CD4-positive, alpha-beta T cell treated with Interleukin-10 for 1 hour (primary cell): ENCODE measurements around the gene VSX2.
A peak's percentile ranks its signal among the peaks of the same experiment; 100 is the strongest.

Source experiments
- DNase-seq: peaks from one replicate; pipeline ENCODE4 v3.0.0-alpha.2; 2020

VSX2 gene

DNA sequence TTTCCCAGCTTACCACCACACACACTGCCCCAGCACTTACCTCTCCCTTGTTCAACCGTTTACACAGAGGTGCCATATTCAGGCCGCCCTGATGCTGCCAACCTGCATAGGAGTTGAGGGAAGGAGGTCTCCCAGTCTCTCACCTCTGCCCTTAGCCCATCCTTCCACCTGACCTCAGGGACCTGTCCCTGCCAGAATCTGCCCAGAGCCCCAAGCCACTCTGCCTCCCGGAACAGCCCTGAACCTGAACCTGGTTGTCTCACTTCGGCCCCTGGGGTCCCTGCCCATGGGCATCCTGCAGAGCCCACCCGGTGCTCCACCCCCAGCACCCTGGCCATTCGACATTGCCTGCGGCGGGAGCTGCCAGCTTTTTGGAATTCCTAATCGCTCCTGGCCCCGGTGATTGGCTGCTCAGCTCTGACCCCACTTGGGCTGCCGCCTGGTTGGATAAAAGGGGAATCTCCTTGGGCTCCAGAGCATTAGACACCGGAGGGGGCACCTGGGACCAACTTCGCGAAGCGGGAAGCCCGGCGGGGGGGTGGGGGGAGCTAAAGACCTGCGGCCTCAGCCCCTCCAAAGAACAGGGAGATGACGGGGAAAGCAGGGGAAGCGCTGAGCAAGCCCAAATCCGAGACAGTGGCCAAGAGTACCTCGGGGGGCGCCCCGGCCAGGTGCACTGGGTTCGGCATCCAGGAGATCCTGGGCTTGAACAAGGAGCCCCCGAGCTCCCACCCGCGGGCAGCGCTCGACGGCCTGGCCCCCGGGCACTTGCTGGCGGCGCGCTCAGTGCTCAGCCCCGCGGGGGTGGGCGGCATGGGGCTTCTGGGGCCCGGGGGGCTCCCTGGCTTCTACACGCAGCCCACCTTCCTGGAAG is at the start of gene VSX2:
Gene VSX2, plus strand, starts transcription at position 476 of the 874 bp plus-strand sequence. Its CDS starts 113 bp downstream, at position 589.
- no peak for DNase-seq

DNA sequence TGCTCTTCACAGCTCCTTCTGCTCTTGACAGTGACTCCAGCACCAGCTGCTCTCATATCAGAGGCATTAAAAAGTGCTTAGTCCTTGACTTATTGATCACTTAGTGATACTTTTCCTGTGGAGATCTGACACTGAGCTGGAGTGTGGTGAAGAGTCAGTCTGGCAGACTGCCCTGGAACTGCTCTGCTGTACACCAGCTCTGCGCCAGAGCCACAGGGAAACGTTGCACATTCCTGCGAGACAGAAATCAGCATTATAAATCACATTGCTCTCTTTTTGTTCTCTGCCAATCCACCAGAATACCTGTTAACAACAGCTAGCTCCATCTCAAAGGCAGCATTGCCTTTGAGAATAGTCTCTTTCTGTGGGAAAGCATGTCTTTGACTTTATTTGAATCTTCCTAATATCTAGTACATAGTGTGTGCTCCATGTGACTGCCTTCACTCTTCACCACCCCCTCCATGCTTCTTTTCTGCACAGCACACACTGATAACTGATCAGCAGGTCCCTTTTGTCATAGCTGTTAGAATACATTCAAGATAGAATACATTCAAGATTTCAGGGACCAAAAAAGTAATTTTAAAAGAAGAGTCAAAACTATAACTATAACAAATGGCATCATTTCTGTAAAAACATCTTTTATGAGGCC is 48.2 kb upstream of the VSX2 start:
- no peak for DNase-seq

DNA sequence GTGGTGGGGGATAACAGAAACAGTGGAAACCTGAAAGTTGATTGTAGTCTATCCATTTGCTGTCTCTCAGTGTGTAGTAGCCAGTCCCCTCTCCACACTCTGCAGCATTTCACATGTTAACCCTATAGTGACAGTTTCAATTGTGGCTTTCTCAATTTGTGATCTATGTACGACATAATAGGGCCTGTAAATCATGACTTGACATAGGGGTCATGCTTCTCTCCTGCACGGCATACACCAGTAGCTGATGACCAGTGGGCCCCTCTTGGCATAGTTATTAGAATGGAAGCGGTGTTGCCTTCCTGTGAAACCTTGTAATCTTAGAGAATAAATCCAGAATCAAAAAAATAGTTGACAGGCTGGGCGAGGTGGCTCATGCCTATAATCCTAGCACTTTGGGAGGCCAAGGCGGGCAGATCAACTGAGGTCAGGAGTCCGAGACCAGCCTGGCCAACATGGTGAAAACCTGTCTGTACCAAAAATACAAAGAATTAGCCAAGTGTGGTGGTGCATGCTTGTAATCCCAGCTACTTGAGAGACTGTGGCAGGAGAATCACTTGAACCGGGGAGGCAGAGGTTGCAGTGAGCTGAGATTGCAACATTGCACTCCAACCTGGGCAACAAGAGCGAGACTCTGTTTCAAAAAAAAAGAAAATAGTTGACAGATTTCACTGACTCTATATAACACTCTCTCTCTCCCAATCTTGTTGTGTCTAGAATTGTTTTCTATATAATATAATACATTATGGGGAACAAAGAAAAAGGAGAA is 44.6 kb upstream of the VSX2 start:
- DNase-seq = no peak

DNA sequence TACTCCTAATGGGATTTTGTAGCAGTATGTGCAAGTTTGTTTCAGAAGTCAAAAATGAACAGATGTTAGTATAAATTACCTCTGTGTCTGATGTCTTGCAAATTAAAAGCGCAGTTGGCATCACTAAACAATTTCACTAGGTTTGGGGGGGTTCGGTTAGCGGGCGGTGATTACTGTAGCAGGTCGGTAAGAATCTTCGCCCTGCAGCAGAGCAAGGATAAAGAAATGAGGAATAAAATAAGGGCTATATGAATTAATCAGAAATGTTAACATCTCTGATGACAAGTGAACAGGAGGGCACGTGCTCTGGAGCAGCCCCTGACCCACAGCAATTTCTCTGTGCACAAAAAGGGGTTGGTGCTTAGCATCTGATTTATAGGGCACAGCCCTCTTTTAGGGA is 43.6 kb upstream of the VSX2 start:
- no peak for DNase-seq

DNA sequence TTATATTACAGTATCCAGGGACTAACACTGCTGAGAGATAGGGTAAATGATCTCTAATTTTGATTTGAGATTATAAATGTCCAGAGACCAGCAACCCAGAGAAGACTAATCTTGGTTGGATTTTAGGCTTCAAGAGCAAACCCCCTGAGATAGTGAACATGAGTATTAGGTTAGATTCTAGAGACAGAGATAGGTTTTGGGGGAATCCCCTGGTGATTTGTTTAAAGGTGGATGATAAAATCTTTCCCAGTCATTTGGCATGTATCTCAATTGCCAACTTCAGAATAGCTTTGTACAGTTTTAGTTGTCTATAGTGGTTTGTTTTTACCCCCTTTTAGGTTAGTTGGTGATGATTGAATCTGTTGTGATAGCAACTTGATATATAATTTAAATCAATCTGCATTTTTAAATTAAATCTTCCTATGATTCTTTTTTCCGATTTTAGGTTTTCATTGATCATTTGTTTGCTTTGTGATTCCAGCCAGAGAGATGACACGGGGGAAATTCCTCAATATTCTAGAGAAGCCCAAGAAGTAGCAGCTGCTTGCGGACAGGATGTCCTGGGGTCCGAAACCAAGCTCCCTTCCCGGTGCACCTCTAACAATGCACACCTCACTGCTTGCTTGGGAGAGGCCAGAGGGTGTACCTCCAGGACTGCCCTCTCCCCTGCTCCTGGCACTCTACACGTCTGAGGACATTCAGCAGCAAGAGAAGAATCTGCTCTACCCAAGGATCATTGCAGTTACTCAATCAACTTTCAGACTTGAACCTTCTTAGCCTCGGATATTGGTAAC is 40.6 kb upstream of the VSX2 start:
- DNase-seq = no peak

DNA sequence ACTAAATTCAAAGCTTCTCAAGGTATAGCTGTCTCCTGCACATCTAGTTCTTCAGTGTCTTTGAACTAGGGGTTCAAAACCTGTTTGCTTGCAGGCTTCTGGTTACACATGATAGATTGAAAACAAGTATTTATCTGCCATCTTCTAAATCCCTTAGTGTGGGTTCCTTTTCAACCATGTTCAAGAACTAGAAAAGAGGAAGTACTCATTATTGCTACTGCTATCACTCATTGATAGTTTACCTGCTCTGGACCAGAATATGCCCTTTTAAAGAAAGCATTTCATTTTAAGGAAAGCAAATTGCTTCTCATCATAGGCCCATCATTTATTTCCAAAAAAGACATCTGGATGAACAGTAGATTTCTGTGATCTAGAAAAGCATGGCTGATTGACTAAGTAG is 37.1 kb upstream of the VSX2 start:
- no peak for DNase-seq

DNA sequence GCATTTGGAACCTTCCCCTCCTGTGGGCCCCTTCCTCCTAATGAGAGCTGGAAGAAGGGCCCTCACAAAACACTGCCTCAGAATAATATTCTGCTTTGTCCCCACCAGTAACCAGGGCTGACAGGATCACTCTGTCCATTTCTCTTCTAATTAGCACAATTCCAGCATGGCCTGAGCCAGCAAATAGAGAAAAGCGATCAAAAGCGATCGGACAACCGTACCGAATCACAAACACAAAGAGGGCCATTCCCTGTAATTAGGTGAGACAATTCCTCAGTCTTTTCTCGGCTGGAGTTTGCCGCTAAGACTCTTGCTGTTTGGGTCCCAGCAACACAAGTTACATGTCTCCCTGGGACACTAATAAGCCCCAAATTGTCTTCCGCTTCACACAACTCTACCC is 35.6 kb upstream of the VSX2 start:
- DNase-seq = no peak

DNA sequence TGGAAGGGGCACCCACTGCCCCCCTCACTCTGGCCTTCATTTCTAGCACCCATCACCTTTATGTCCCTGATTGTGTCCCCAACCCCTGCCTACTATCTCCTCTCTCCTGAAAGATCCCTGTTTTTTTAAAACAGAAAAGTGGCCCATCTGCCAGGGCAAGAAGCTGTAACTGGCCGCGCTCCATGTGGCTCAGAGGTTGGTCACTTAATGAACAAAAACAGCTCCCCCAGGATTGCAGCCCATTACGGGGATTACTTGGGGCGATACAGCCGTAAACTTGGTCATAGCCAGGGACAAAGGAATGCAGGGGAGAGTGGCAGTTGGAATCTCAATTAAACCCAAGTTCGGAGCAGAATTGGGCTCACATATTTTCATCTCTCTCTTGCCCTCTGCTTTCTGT is 34.8 kb upstream of the VSX2 start:
- no peak for DNase-seq

DNA sequence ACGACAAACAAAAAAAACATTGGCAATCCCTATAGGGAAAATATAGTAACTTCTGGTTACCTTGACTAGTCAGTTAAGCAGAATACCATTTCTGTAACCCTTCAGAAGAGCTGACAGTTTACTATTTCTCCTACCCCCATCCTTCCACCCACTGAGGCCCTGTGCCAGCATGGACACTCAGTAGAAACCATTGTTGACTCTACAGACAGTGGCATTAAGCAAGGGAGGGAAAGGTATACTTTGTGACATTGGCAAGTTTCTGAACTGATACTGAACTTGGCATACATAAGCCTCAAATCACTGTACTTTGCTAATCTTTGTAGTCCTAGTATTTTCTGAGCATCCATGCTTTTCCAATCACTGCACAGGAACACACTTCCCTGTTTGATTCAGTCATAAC is 33.4 kb upstream of the VSX2 start:
- no peak for DNase-seq

DNA sequence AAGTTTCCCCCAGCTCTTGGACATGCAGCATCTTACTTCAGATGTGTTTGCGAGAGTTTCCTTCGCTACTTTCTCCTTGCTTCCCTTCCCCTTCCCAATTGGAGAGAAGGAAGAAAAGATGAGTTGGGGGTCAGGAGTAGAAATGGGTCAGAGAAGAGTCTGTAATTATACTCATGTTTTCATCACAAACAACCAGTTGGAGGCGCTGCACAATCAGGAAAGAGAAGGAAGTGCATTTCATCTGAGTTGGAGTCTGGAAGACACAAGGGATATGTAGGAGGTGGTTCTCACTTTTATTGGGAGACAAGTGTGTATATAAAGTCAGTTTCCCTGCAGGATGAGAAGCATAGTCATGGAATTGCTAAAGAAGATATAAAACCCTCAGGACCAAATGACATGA is 31.3 kb upstream of the VSX2 start:
- no peak for DNase-seq

DNA sequence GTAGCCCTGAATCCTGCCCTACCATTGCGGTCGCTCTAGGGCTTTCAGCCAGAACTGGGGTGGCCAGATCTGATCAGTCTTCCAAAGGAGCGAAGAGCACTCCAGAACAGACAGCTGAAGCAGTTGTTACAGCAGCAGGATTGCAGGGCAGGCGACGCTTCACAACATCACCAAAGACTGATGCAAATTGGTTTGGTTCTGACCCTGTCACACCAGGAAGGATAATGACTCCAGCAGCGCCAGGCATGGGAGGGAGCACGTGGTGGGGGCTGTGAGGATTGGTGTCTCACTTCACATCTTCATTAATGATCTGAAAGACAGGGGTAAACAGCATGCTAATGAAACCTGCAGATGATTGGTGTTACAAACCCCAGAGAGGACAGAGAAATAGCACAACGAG is 30.6 kb upstream of the VSX2 start:
- DNase-seq = no peak

DNA sequence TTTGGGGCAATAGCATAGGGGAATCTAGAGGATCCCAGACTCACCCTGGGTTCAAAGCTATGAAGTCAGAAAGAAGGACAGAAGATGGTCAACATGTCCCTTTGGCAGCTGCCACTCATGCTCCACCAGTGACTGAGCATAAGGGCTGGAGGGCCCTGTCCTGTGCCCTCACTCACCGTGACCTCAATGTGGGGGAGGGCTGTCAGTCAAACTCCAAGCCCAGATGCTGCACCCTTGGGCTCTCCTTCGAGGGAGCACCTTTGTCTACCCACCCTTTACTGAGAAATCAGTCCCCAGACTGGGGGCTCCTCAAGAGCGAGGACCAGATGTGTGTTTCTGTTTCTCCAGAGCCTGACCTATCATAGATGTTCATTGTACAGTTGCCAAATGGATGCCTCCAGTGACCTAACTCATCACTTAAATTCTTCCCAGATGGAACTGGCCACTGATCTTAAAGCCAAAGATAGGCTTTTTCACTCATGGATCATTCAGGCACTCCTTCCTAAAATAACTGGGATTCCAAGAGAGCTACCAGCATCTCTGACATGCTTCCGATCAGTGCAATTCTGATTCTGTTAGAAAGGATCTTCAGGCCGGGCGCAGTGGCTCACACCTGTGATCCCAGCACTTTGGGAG is 27.2 kb upstream of the VSX2 start:
- no peak for DNase-seq

DNA sequence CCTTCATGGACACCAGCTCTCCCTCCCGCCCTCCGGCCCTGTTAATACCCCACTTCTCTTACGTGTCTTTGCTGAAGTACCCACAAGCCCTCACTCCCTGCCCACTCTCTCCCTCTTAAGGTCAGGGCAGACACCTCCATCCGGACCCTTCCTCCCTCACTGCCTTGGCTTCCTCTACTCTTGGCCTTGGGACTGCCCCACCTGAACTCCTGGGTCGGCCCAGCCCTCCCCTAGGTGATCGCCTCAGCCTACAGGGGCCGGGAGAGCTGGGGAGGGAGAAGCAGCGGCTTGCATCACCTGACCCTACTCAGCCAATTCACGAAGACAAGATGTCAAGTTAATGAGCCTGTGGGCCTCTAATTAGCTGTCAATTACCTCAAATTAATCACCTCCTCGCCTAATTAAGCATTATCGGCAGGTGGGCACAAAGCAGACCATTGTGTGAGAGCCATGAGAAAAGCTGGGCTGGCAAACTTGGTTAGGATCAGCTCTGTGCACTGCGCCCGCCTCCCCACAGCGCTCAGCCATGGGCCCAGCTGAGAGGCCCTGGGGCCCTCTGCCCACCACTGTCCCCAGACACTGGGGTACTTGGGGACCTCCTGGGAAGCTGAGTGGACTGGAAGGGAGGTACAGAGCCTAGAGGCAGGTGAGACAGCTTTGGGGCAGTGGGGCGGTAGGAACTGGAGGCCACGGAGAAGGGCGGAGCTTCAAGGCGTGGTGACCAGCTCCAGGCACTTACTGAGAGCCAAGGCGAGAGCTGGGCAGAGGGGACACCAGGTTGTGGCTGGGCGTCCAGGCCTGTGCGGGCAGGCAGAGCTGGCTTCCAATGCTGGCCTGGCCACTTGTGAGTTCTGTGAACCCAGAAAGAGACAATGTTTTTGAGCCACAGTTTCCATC is 25.1 kb upstream of the VSX2 start:
- no peak for DNase-seq

DNA sequence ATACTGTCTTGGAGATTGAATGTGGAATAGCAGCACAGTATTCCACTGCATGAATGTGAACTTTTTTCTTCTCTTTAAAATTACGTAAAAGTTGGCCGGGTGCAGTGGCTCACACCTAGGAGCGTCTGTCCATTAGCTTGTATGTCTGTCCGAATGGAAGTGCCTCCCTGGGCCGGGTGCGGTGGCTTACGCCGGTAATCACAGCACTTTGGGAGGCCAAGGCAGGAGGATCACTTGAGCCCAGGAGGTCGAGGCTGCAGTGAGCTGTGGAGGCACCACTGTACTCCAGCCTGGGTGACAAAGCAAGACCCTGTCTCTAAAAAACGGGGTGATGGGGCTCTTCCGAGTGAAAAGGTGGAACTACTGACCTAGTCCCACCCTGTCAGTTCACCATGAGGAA is 22.6 kb upstream of the VSX2 start:
- no peak for DNase-seq

DNA sequence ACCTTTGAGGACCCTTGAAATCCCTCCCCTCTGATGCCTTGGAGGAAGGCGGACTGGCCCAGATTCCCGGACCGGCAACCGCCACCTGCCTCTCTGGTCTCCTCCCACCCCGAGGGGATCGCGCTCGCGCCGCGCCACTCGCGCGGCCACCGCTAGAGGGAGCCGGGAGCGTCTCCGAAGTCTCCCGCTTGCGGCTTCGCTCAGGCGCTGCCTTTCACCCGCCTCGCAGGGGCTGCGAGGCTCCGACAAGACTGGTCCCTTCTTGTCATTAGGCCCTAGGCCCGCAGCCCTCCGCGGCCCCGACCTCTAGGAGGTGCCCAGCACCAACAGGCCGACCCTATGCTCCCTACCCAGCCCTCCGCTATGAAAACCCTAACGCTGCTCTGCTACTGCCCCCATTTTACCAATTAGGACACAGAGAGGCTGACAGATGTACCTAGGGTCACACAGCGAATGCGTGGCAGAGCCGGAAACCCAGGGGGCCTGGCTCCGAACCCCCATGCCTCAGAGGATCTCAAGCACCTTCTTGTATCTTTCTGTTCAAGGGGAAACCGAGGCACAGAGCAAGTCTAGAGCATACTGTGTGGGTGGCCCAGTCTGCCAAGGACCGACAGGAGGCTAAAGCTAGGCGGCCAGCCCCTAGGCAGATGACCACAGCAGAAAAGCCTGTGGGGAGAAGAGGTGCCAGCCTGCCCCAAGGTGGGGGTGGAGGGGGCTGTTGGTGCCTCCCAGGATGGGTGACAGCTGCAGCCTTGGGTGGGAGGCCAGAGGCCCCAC is 21.4 kb upstream of the VSX2 start:
- DNase-seq = peak; percentile 71

DNA sequence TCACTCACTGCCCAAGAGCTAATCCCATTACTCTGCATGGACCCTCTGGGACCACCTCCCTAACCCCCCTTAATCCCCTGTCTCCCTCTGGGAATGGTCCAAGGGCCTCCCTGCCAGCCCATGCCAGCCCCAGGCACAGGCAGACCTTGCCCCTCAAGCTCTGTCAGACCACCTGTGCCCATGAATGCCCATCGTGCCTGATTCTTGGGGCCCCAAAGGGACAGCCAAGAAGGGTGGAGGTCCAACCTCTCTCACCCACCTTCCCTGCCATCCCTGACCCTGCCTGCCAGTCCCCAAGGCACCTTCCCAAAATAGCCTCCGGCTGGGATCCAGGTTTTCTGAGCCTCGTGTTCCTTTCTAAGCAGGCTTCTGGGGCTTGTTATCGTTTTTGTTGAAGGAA is 20.8 kb upstream of the VSX2 start:
- no peak for DNase-seq

DNA sequence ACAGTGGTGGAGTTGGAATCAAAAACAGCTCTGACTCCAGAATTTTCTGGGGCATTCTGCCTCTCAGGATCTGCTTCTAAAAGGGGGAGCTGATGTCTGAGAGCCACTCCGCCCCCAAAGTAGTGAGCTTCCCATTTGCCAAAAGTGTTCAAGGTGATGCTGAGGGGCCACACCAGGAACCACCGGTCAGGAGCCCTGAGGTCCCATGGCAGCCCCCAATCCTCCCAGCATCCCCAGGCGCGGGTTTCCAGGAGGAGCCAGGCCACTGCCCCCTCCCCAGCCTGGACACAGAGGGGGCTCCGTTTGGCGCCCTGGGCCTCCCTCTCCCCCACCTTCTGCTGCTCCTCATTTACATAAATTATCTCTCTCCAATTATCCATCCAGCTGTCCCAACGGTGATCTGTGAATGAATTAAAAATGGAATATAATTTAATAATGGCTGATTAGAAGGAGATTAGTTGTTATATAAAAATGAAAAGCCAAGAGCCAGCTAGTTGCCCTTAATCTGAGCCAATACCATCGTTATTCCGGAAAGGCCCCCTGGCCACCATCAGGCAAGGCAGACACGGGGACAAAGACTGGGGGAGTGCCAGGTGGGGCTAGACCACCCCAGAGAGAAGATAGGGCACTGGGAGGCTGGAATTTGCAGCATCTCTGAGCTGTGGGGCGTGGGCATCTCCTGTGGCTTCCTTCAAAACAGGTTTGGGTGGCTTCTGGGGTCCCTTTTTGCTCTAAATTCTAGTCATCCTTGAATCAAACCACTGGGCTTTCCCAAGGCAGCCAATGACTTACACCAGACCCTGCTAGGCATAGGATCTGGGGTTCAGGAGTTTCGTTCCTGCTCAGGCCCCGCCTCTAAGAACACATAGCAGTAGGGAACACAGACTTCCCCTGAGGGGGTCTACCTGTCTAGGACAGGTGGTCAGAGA is 19.7 kb upstream of the VSX2 start:
- DNase-seq = no peak

DNA sequence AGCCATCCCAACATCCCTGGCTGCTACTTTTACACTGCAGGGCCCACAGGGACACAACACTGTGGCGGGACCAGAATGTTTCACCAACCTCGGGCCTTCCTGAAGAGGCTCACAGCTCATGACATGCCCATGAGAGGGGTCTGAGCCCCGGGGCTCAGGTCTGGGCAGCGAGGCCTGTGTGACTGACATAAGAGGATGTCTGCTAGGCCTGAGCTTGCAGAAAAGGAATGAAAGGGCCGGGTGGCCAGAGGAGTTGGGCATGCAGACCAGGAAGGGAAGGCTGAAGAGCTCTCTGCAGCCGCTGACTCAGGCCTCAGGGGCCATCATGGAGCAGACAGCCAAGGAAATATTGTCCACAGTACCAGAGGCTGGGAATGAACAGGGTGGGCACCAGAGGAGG is 18.3 kb upstream of the VSX2 start:
- no peak for DNase-seq

DNA sequence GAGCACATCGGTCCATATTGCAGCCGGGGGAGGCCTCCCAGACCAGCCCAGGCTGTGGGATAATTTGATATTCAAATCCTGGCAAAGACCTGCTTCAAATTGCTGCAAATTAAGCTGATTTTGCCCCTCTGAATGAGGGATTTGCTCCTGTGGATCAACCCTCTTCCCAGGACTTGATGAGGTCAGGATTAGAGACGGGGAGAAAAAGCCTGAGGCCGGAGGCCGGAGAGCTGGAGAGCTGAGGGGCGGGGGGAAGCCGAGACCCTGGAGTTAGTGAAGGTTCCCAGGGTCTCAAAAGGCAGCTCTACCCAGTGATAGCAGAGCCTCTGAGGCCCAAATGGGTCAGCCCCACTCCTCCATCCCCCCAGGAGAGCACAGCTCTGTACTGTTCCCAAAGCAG is 17.5 kb upstream of the VSX2 start:
- DNase-seq = no peak
